ENCODE results near the gene ZBTB20. TPM values are rescaled to one million over a fixed set of nuclear protein-coding genes. Genes with fewer than 3 reads are reported as not detected.

The ZBTB20 gene
- total RNA-seq, 1 experiment from 2014 or later, result 10.7 TPM

GRCh38 chr3:114794894-114795630, 352.0 kb downstream of the ZBTB20 start:
- Mint-ChIP-seq H3K27me3 (ENCODE audit: insufficient read depth, unreplicated experiment) (no peaks in the 10 kb centered on the region), H3K4me1 (ENCODE audit: insufficient read depth, unreplicated experiment) (no peaks in the 10 kb centered on the region), H3K9me3 (ENCODE audit: unreplicated experiment) (no peaks in the 10 kb centered on the region), H3K27ac (ENCODE audit: low read depth, unreplicated experiment) (no peak overlapping the region), H3K36me3 (ENCODE audit: insufficient read depth, unreplicated experiment) (no peaks in the 10 kb centered on the region), H3K4me3 (ENCODE audit: unreplicated experiment) (no peak overlapping the region)
- DNase-seq (ENCODE audit: unreplicated experiment), result no peak
- ChIA-PET POLR2A (no interaction called here), CTCF (interaction anchor here (0.6 to 0.7 kb wide), 2 partner anchors 65 to 413 kb away, joined by 3 read pairs; no protein-coding TSS in a partner anchor)
- intact Hi-C loops (cut with micrococcal nuclease), result no loop called here
- no TSS peak for BruUV-seq (replicated peaks)
- TF ChIP-seq CTCF (IDR thresholded peaks at IDR 0.05; ENCODE audit: unreplicated experiment), result no peak

GRCh38 chr3:114792159-114792918, 354.7 kb downstream of the ZBTB20 start:
- Mint-ChIP-seq H3K4me1 (ENCODE audit: insufficient read depth, unreplicated experiment) (no peaks in the 10 kb centered on the region), H3K27ac (ENCODE audit: low read depth, unreplicated experiment) (no peak overlapping the region), H3K27me3 (ENCODE audit: insufficient read depth, unreplicated experiment) (no peaks in the 10 kb centered on the region), H3K4me3 (ENCODE audit: unreplicated experiment) (no peak overlapping the region), H3K9me3 (ENCODE audit: unreplicated experiment) (peaks cover 5% of the 10 kb centered on the region), H3K36me3 (ENCODE audit: insufficient read depth, unreplicated experiment) (no peaks in the 10 kb centered on the region)
- no peak for DNase-seq (ENCODE audit: unreplicated experiment)
- ChIA-PET CTCF (interaction anchor here (0.6 kb wide), 1 partner anchor 64 kb away, joined by 4 read pairs; no protein-coding TSS in a partner anchor), POLR2A (interaction anchor here (0.9 kb wide), 1 partner anchor 14 kb away, joined by 3 read pairs; no protein-coding TSS in a partner anchor)
- no peak for TF ChIP-seq CTCF (IDR thresholded peaks at IDR 0.05; ENCODE audit: unreplicated experiment)
- no TSS peak for BruUV-seq (replicated peaks)
- intact Hi-C loops (cut with micrococcal nuclease), result no loop called here

- Mint-ChIP-seq H3K9me3 (ENCODE audit: unreplicated experiment) (peaks cover 5% of the 10 kb centered on the region), H3K36me3 (ENCODE audit: insufficient read depth, unreplicated experiment) (no peaks in the 10 kb centered on the region), H3K27me3 (ENCODE audit: insufficient read depth, unreplicated experiment) (no peaks in the 10 kb centered on the region), H3K4me3 (ENCODE audit: unreplicated experiment) (no peak overlapping the region), H3K4me1 (ENCODE audit: insufficient read depth, unreplicated experiment) (no peaks in the 10 kb centered on the region), H3K27ac (ENCODE audit: low read depth, unreplicated experiment) (no peak overlapping the region)
- ChIA-PET CTCF (no interaction called here), POLR2A (no interaction called here)
- no peak for DNase-seq (ENCODE audit: unreplicated experiment)
- BruUV-seq (replicated peaks), result no TSS peak
- TF ChIP-seq CTCF (IDR thresholded peaks at IDR 0.05; ENCODE audit: unreplicated experiment), result no peak
- intact Hi-C loops (cut with micrococcal nuclease), result no loop called here
Observed at GRCh38 chr3:114790752-114791151, 356.3 kb downstream of the ZBTB20 start.

- TF ChIP-seq CTCF (IDR thresholded peaks at IDR 0.05; ENCODE audit: unreplicated experiment), result no peak
- DNase-seq (ENCODE audit: unreplicated experiment), result no peak
- POLR2A ChIA-PET, result no interaction called here
- no peaks in the 10 kb centered on the region for H3K27me3 Mint-ChIP-seq (ENCODE audit: insufficient read depth, unreplicated experiment)
- no peaks in the 10 kb centered on the region for H3K36me3 Mint-ChIP-seq (ENCODE audit: insufficient read depth, unreplicated experiment)
- CTCF ChIA-PET, result no interaction called here
- H3K4me3 Mint-ChIP-seq (ENCODE audit: unreplicated experiment), result no peak overlapping the region
- no peak overlapping the region for H3K27ac Mint-ChIP-seq (ENCODE audit: low read depth, unreplicated experiment)
- BruUV-seq (replicated peaks), result no TSS peak
- peaks cover 5% of the 10 kb centered on the region for H3K9me3 Mint-ChIP-seq (ENCODE audit: unreplicated experiment)
- H3K4me1 Mint-ChIP-seq (ENCODE audit: insufficient read depth, unreplicated experiment), result no peaks in the 10 kb centered on the region
- intact Hi-C loops (cut with micrococcal nuclease), result no loop called here
Observed at GRCh38 chr3:114789803-114790202, 357.3 kb downstream of the ZBTB20 start.

Measured in MCF 10A (cell line).